ENCODE data around the gene NR2C2AP. TPM values are rescaled to one million over a fixed set of nuclear protein-coding genes. Genes with fewer than 3 reads are reported as not detected.
"Not testable (repeated sequence)": the region's sequence is repeated elsewhere in the genome, so short reads cannot be mapped to it uniquely, and the experiment has no call there.

Gene NR2C2AP
- total RNA-seq, 8 experiments from 2014 or later: 8.7 to 26.0 (median 11.8) TPM

GRCh38 chr19:19226204-19226603, 23.0 kb upstream of the NR2C2AP start:
- no peak overlapping the region for H3K27ac ChIP-seq
- in situ Hi-C loops (cut with MboI; ENCODE audit: low pct_unique_long_range_greater_than_20kb in 2 of 9, low sequenced_read_pairs in 9 of 9, unreplicated experiment in 9 of 9): no loop called here
- no peak for ATAC-seq (replicated peaks in 6 of 8)

GRCh38 chr19:19224852-19225494, 21.8 kb upstream of the NR2C2AP start:
- Histone ChIP-seq H3K27ac (no peak overlapping the region), H3K4me3 (peak overlapping the region in 1 of 5 donors; percentile 15), H3K4me1 (replicated peaks in 1 of 2) (peaks cover 0 to 5% of the 10 kb centered on the region in 2 donors)
- in situ Hi-C loops (cut with MboI; ENCODE audit: low pct_unique_long_range_greater_than_20kb in 2 of 9, low sequenced_read_pairs in 9 of 9, unreplicated experiment in 9 of 9): no loop called here
- 17 to 30% methylated on average over 2 of the region's 59 CpGs; no CpG with 5 or more reads in 8 of the 10 experiments for WGBS, 10 experiments
- ATAC-seq (replicated peaks in 6 of 8): peak; percentile 71 to 97 (median 88)

More at GRCh38 chr19:19226204-19226603, 23.0 kb upstream of the NR2C2AP start:
- Histone ChIP-seq H3K4me1 (replicated peaks in 1 of 2) (peaks cover 0 to 5% of the 10 kb centered on the region in 2 donors), H3K4me3 (no peak overlapping the region)
- 53 to 88% (median 65%) methylated on average over 1 to 4 of the region's 5 CpGs; no CpG with 5 or more reads in 6 of the 10 experiments for WGBS, 10 experiments

GRCh38 chr19:19224150-19224851, 21.1 kb upstream of the NR2C2AP start:
- H3K27ac ChIP-seq: no peak overlapping the region
- no peak for ATAC-seq (replicated peaks in 6 of 8)
- peaks cover 0 to 5% of the 10 kb centered on the region in 2 donors for H3K4me1 ChIP-seq (replicated peaks in 1 of 2)
- 75 to 82% (median 80%) methylated on average over 1 to 5 of the region's 17 CpGs; no CpG with 5 or more reads in 6 of the 10 experiments for WGBS, 10 experiments
- in situ Hi-C loops (cut with MboI; ENCODE audit: low pct_unique_long_range_greater_than_20kb in 2 of 9, low sequenced_read_pairs in 9 of 9, unreplicated experiment in 9 of 9): no loop called here
- no peak overlapping the region for H3K4me3 ChIP-seq

- WGBS, 10 experiments: 50 to 85% (median 70%) methylated on average over 1 to 6 of the region's 6 CpGs
- in situ Hi-C loops (cut with MboI; ENCODE audit: low pct_unique_long_range_greater_than_20kb in 2 of 9, low sequenced_read_pairs in 9 of 9, unreplicated experiment in 9 of 9): no loop called here
These were observed 20.4 kb upstream of the NR2C2AP start for GRCh38 chr19:19223636-19224035.

GRCh38 chr19:19223060-19223459, 19.8 kb upstream of the NR2C2AP start:
- no peak for ATAC-seq (replicated peaks in 6 of 8)
- in situ Hi-C loops (cut with MboI; ENCODE audit: low pct_unique_long_range_greater_than_20kb in 2 of 9, low sequenced_read_pairs in 9 of 9, unreplicated experiment in 9 of 9): no loop called here
- 40 to 100% (median 80%) methylated on average over 1 to 4 of the region's 5 CpGs; no CpG with 5 or more reads in 2 of the 10 experiments for WGBS, 10 experiments

More at GRCh38 chr19:19223636-19224035, 20.4 kb upstream of the NR2C2AP start:
- Histone ChIP-seq H3K4me3 (no peak overlapping the region), H3K4me1 (replicated peaks in 1 of 2) (peaks cover 0 to 5% of the 10 kb centered on the region in 2 donors), H3K27ac (no peak overlapping the region)
- ATAC-seq (replicated peaks in 6 of 8): no peak

GRCh38 chr19:19221000-19221399, 17.8 kb upstream of the NR2C2AP start:
- 40 to 100% (median 80%) methylated on average over 1 to 3 of the region's 8 CpGs; no CpG with 5 or more reads in 3 of the 10 experiments for WGBS, 10 experiments
- H3K4me1 ChIP-seq (replicated peaks in 1 of 2); ATAC-seq (replicated peaks in 6 of 8); in situ Hi-C loops (cut with MboI; ENCODE audit: low pct_unique_long_range_greater_than_20kb in 2 of 9, low sequenced_read_pairs in 9 of 9, unreplicated experiment in 9 of 9); H3K4me3 ChIP-seq; H3K27ac ChIP-seq: not testable (repeated sequence)

More at GRCh38 chr19:19223060-19223459, 19.8 kb upstream of the NR2C2AP start:
- peaks cover 0 to 5% of the 10 kb centered on the region in 2 donors for H3K4me1 ChIP-seq (replicated peaks in 1 of 2)
- no peak overlapping the region for H3K27ac ChIP-seq
- H3K4me3 ChIP-seq: no peak overlapping the region

- Histone ChIP-seq H3K4me3 (no peak overlapping the region), H3K27ac (no peak overlapping the region), H3K4me1 (replicated peaks in 1 of 2) (peaks cover 4 to 6% of the 10 kb centered on the region in 2 donors)
- ATAC-seq (replicated peaks in 6 of 8): no peak
- in situ Hi-C loops (cut with MboI; ENCODE audit: low pct_unique_long_range_greater_than_20kb in 2 of 9, low sequenced_read_pairs in 9 of 9, unreplicated experiment in 9 of 9): no loop called here
- WGBS, 10 experiments: 13 to 100% (median 76%) methylated on average over 1 to 5 of the region's 21 CpGs; no CpG with 5 or more reads in 4 of the 10 experiments
These were observed 15.7 kb upstream of the NR2C2AP start for GRCh38 chr19:19218911-19219310.

GRCh38 chr19:19217099-19217498, 13.9 kb upstream of the NR2C2AP start:
- 0 to 94% (median 33%) methylated on average over 1 to 4 of the region's 4 CpGs; no CpG with 5 or more reads in 1 of the 10 experiments for WGBS, 10 experiments
- H3K4me3 ChIP-seq: no peak overlapping the region
- ATAC-seq (replicated peaks in 6 of 8): no peak
- H3K27ac ChIP-seq: no peak overlapping the region
- peaks cover 18% of the 10 kb centered on the region in 2 donors for H3K4me1 ChIP-seq (replicated peaks in 1 of 2)
- in situ Hi-C loops (cut with MboI; ENCODE audit: low pct_unique_long_range_greater_than_20kb in 2 of 9, low sequenced_read_pairs in 9 of 9, unreplicated experiment in 9 of 9): no loop called here

- Histone ChIP-seq H3K27ac (no peak overlapping the region), H3K4me1 (replicated peaks in 1 of 2) (peaks cover 18 to 20% of the 10 kb centered on the region in 2 donors), H3K4me3 (no peak overlapping the region)
- no peak for ATAC-seq (replicated peaks in 6 of 8)
- 43 to 100% (median 74%) methylated on average over 1 to 2 of the region's 4 CpGs; no CpG with 5 or more reads in 5 of the 10 experiments for WGBS, 10 experiments
- in situ Hi-C loops (cut with MboI; ENCODE audit: low pct_unique_long_range_greater_than_20kb in 2 of 9, low sequenced_read_pairs in 9 of 9, unreplicated experiment in 9 of 9): no loop called here
These were observed 12.6 kb upstream of the NR2C2AP start for GRCh38 chr19:19215792-19216191.

GRCh38 chr19:19214892-19215291, 11.7 kb upstream of the NR2C2AP start:
- Histone ChIP-seq H3K4me3 (no peak overlapping the region), H3K4me1 (replicated peaks in 1 of 2) (peaks cover 18 to 20% of the 10 kb centered on the region in 2 donors), H3K27ac (no peak overlapping the region)
- in situ Hi-C loops (cut with MboI; ENCODE audit: low pct_unique_long_range_greater_than_20kb in 2 of 9, low sequenced_read_pairs in 9 of 9, unreplicated experiment in 9 of 9): no loop called here
- ATAC-seq (replicated peaks in 6 of 8): peak in 4 of 8 experiments; percentile 10 to 63 (median 50)
- WGBS, 10 experiments: 0 to 17% methylated on average over 1 of the region's 8 CpGs; no CpG with 5 or more reads in 8 of the 10 experiments

- 0% methylated on average over 2 of the region's 5 CpGs; no CpG with 5 or more reads in 9 of the 10 experiments for WGBS, 10 experiments
- ATAC-seq (replicated peaks in 6 of 8): peak; percentile 65 to 95 (median 72)
- Histone ChIP-seq H3K27ac (no peak overlapping the region), H3K4me1 (replicated peaks in 1 of 2) (peaks cover 18 to 20% of the 10 kb centered on the region in 2 donors), H3K4me3 (peak overlapping the region in 4 of 5 donors; percentile 50 to 94 (median 82))
- in situ Hi-C loops (cut with MboI; ENCODE audit: low pct_unique_long_range_greater_than_20kb in 2 of 9, low sequenced_read_pairs in 9 of 9, unreplicated experiment in 9 of 9): no loop called here
These were observed 10.9 kb upstream of the NR2C2AP start for GRCh38 chr19:19214159-19214490.

GRCh38 chr19:19213426-19214158, 10.4 kb upstream of the NR2C2AP start:
- 11 to 40% methylated on average over 1 to 3 of the region's 21 CpGs; no CpG with 5 or more reads in 8 of the 10 experiments for WGBS, 10 experiments
- ATAC-seq (replicated peaks in 6 of 8): peak; percentile 12 to 61 (median 38)
- Histone ChIP-seq H3K4me1 (replicated peaks in 1 of 2) (peaks cover 19 to 21% of the 10 kb centered on the region in 2 donors), H3K27ac (no peak overlapping the region), H3K4me3 (peak overlapping the region; percentile 45 to 94 (median 75))
- in situ Hi-C loops (cut with MboI; ENCODE audit: low pct_unique_long_range_greater_than_20kb in 2 of 9, low sequenced_read_pairs in 9 of 9, unreplicated experiment in 9 of 9): no loop called here

GRCh38 chr19:19212916-19213315, 9.7 kb upstream of the NR2C2AP start:
- in situ Hi-C loops (cut with MboI; ENCODE audit: low pct_unique_long_range_greater_than_20kb in 2 of 9, low sequenced_read_pairs in 9 of 9, unreplicated experiment in 9 of 9): no loop called here

More at GRCh38 chr19:19212916-19213315, 9.7 kb upstream of the NR2C2AP start:
- Histone ChIP-seq H3K27ac (peak overlapping the region in 1 of 2 donors; percentile 39), H3K4me1 (replicated peaks in 1 of 2) (peaks cover 26 to 28% of the 10 kb centered on the region in 2 donors), H3K4me3 (peak overlapping the region; percentile 45 to 94 (median 75))
- peak in 2 of 8 experiments; percentile 2 to 9 for ATAC-seq (replicated peaks in 6 of 8)
- WGBS, 10 experiments: no CpG with 5 or more reads among the region's 7 CpGs

All from motor neuron (in vitro differentiated cells).